H9 (cell line): ENCODE data around the gene GTPBP4. TPM values are rescaled to one million over a fixed set of nuclear protein-coding genes. Genes with fewer than 3 reads are reported as not detected.

Experiments
- DNase-seq: peaks from one replicate; pipeline ENCODE4 v3.0.0-alpha.2; 2017
- H2AFZ ChIP-seq: one replicate; pipeline ENCODE4 v1.6.1; 2013; ENCODE audit warnings: mild to moderate bottlenecking, low read length, control low read depth, moderate library complexity
- H2AK5ac ChIP-seq: 2 replicates; pipeline ENCODE4 v1.6.1; 2013; ENCODE audit warnings: low read length, control low read depth, mixed read lengths; ENCODE audit not compliant: insufficient read length
- H2BK120ac ChIP-seq: one replicate; pipeline ENCODE4 v1.6.1; 2013; ENCODE audit warnings: low read depth, mild to moderate bottlenecking, low read length, control low read depth, inconsistent platforms; ENCODE audit not compliant: poor library complexity, severe bottlenecking
- H2BK12ac ChIP-seq: 2 replicates; pipeline ENCODE4 v1.6.1; 2013; ENCODE audit warnings: low read length, control low read depth, mixed read lengths, low read depth; ENCODE audit not compliant: insufficient read length
- H2BK15ac ChIP-seq: 2 replicates; pipeline ENCODE4 v1.6.1; 2013; ENCODE audit warnings: low read depth, low read length, control low read depth
- H2BK20ac ChIP-seq: one replicate; pipeline ENCODE4 v1.6.1; 2013; ENCODE audit warnings: low read depth, mild to moderate bottlenecking, low read length, control low read depth, inconsistent platforms; ENCODE audit not compliant: poor library complexity, severe bottlenecking
- H2BK5ac ChIP-seq: 2 replicates; pipeline ENCODE4 v1.6.1; 2013; ENCODE audit warnings: low read length, control low read depth, mixed read lengths; ENCODE audit not compliant: insufficient read length
- H3K14ac ChIP-seq: 2 replicates; pipeline ENCODE4 v1.6.1; 2013; ENCODE audit warnings: low read length, control low read depth; ENCODE audit not compliant: insufficient read depth
- H3K18ac ChIP-seq: 2 replicates; pipeline ENCODE4 v1.6.1; 2013; ENCODE audit warnings: low read depth, mild to moderate bottlenecking, mixed read lengths, low read length, control low read depth; ENCODE audit not compliant: insufficient read length
- H3K23ac ChIP-seq: 2 replicates; pipeline ENCODE4 v1.6.1; 2013; ENCODE audit warnings: low read length, control low read depth, mixed read lengths, low read depth; ENCODE audit not compliant: insufficient read length
- H3K23me2 ChIP-seq: 2 replicates; pipeline ENCODE4 v1.6.1; 2013; ENCODE audit warnings: low read depth, mild to moderate bottlenecking, mixed read lengths, low read length, control low read depth; ENCODE audit not compliant: insufficient read length, poor library complexity, severe bottlenecking
- H3K27ac ChIP-seq: 2 replicates; pipeline ENCODE4 v1.5.1; 2013; ENCODE audit warnings: low read length, control low read depth, mixed read lengths, low read depth; ENCODE audit not compliant: insufficient read length
- H3K27me3 ChIP-seq: 2 replicates; pipeline ENCODE4 v1.6.1; 2013; ENCODE audit warnings: low read length, control low read depth, inconsistent platforms; ENCODE audit not compliant: insufficient read depth
- H3K4ac ChIP-seq: 2 replicates; pipeline ENCODE4 v1.6.1; 2013; ENCODE audit warnings: low read depth, mild to moderate bottlenecking, control low read depth, inconsistent platforms, low read length, moderate library complexity
- H3K4me1 ChIP-seq: 2 replicates; pipeline ENCODE4 v1.6.1; 2013; ENCODE audit warnings: low read length, control low read depth, inconsistent platforms; ENCODE audit not compliant: insufficient read depth
- H3K4me2 ChIP-seq: 2 replicates; pipeline ENCODE4 v1.6.1; 2013; ENCODE audit warnings: low read length, control low read depth, mixed read lengths; ENCODE audit not compliant: insufficient read length, insufficient read depth
- H3K56ac ChIP-seq: 2 replicates; pipeline ENCODE4 v1.6.1; 2013; ENCODE audit warnings: low read depth, mild to moderate bottlenecking, mixed read lengths, low read length, control low read depth; ENCODE audit not compliant: insufficient read length
- H3K79me1 ChIP-seq: 2 replicates; pipeline ENCODE4 v1.6.1; 2013; ENCODE audit warnings: low read depth, mild to moderate bottlenecking, moderate library complexity, low read length, control low read depth, inconsistent platforms; ENCODE audit not compliant: insufficient read depth, poor library complexity, severe bottlenecking
- H3K79me2 ChIP-seq: 2 replicates; pipeline ENCODE4 v1.6.1; 2013; ENCODE audit warnings: low read length, control low read depth, inconsistent platforms; ENCODE audit not compliant: insufficient read depth
- H3K9ac ChIP-seq: 2 replicates; pipeline ENCODE4 v1.6.1; 2013; ENCODE audit warnings: low read length, control low read depth, mixed read lengths; ENCODE audit not compliant: insufficient read length; ENCODE audit errors: extremely low read depth
- H3K9me3 ChIP-seq: one replicate; pipeline ENCODE4 v1.6.1; 2013; ENCODE audit warnings: low read depth, low read length, inconsistent platforms; ENCODE audit not compliant: control insufficient read depth
- H3T11ph ChIP-seq: one replicate; pipeline ENCODE4 v1.6.1; 2013; ENCODE audit warnings: mild to moderate bottlenecking, low read length, control low read depth, inconsistent platforms
- H4K20me1 ChIP-seq: one replicate; pipeline ENCODE4 v1.6.1; 2013; ENCODE audit not compliant: control insufficient read depth, insufficient read length, insufficient read depth
- H4K5ac ChIP-seq: 2 replicates; pipeline ENCODE4 v1.6.1; 2013; ENCODE audit warnings: low read depth, mild to moderate bottlenecking, mixed read lengths, low read length, control low read depth; ENCODE audit not compliant: insufficient read length
- H4K8ac ChIP-seq: replicated peaks from 2 replicates; pipeline ENCODE4 v1.6.1; 2013; ENCODE audit warnings: low read length, control low read depth, mixed read lengths, low read depth; ENCODE audit not compliant: insufficient read length
- H4K91ac ChIP-seq: 2 replicates; pipeline ENCODE4 v1.6.1; 2013; ENCODE audit warnings: low read depth, mild to moderate bottlenecking, moderate library complexity, mixed read lengths, low read length, control low read depth; ENCODE audit not compliant: insufficient read length
- H3K27ac Mint-ChIP-seq, 3 experiments: 2 replicates in 2 of 3; 3 replicates in 1 of 3; pipeline ENCODE4 v1.8.0; 2020 to 2021; ENCODE audit warnings: mixed read lengths in 3 of 3, mild to moderate bottlenecking in 1 of 3, moderate library complexity in 1 of 3
- H3K27me3 Mint-ChIP-seq: 2 replicates; pipeline ENCODE4 v1.8.0; 2021; ENCODE audit warnings: low read depth, mild to moderate bottlenecking, moderate library complexity, mixed read lengths
- H3K36me3 Mint-ChIP-seq, 3 experiments: 2 replicates in 2 of 3; 3 replicates in 1 of 3; pipeline ENCODE4 v1.8.0; 2020 to 2021; ENCODE audit warnings: low read depth in 3 of 3, mixed read lengths in 3 of 3; ENCODE audit not compliant: insufficient read depth in 1 of 3
- H3K4me1 Mint-ChIP-seq, 2 experiments: 2 replicates each; pipeline ENCODE4 v1.8.0; 2020; ENCODE audit warnings: mixed read lengths in 2 of 2
- H3K4me3 Mint-ChIP-seq, 2 experiments: 2 replicates in 1 of 2; 3 replicates in 1 of 2; pipeline ENCODE4 v1.8.0; 2020 to 2021; ENCODE audit warnings: mild to moderate bottlenecking in 2 of 2, mixed read lengths in 2 of 2, moderate library complexity in 1 of 2
- H3K9me3 Mint-ChIP-seq, 2 experiments: 2 replicates in 1 of 2; 3 replicates in 1 of 2; pipeline ENCODE4 v1.8.0; 2020; ENCODE audit warnings: mild to moderate bottlenecking in 2 of 2, mixed read lengths in 2 of 2, moderate library complexity in 1 of 2
- CTCF ChIP-seq: fragments of 200-600 bp; sonication (generic); conservative IDR thresholded peaks from 3 replicates; pipeline ENCODE4 v1.8.0; 2021; ENCODE audit warnings: antibody characterized with exemption, mild to moderate bottlenecking
- WGBS: extraction: QIAGEN DNeasy Blood & Tissue Kit; methylation state at CpG from one replicate; pipeline ENCODE4 v1.1.7; 2013; ENCODE audit warnings: missing lambda C conversion rate, low lambda C conversion rate, mixed read lengths; ENCODE audit not compliant: insufficient read length; ENCODE audit errors: extremely low coverage; 5-methylcytosine and 5-hydroxymethylcytosine counted together
- total RNA-seq: library from RNA; stranded (reverse); gene quantifications from 2 replicates; pipeline ENCODE4 v1.2.1, GENCODE V29; 2021

GTPBP4 gene
- total RNA-seq, 1 experiment from 2014 or later: 134 TPM

DNA sequence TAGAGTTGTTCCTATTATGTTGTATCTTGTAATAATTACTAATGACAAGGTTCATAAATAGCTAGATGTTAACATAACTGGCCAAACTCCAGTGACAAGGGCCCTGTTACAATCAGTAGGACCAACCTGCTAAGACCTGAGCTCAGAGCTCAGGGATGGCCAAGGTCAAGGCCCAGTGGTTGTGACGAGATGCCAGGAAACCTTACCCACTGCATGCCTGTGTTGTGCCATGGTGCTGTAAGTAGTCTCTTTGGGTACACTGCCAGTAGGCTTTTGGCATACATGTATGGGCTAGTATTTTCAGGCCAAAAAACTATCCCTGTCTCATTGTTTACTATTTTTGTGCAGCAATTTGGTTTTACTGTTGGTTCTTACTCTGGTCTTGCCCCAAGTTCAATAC is 45.4 kb downstream of the GTPBP4 start:
- Histone ChIP-seq H3K23me2 (no peaks in the 10 kb centered on the region), H3K14ac (no peak overlapping the region), H3K4ac (no peak overlapping the region), H2BK15ac (no peak overlapping the region), H4K8ac (no peak overlapping the region), H2AFZ (no peak overlapping the region), H4K91ac (no peak overlapping the region), H2BK20ac (no peak overlapping the region), H3K79me2 (no peaks in the 10 kb centered on the region), H3K9me3 (no peaks in the 10 kb centered on the region), H3K4me2 (no peak overlapping the region), H3K23ac (no peak overlapping the region), H3K27ac (no peak overlapping the region), H2BK12ac (no peak overlapping the region), H2BK5ac (no peak overlapping the region), H2BK120ac (no peak overlapping the region), H3K79me1 (no peaks in the 10 kb centered on the region), H3K56ac (no peak overlapping the region), H3K27me3 (no peaks in the 10 kb centered on the region), H3T11ph (no peak overlapping the region), H3K9ac (no peak overlapping the region), H3K18ac (no peak overlapping the region), H4K5ac (no peak overlapping the region), H4K20me1 (no peaks in the 10 kb centered on the region), H3K4me1 (no peaks in the 10 kb centered on the region; the same call in 1 of the 2 replicates), H2AK5ac (no peak overlapping the region)
- no peaks in the 10 kb centered on the region for H3K9me3 Mint-ChIP-seq
- peaks cover 0 to under 1% (median 0%) of the 10 kb centered on the region in 3 experiments; a peak in 2 of 7 replicates for H3K36me3 Mint-ChIP-seq
- no peak for TF ChIP-seq CTCF
- WGBS: no CpG with 5 or more reads among the region's 1 CpG
- no peaks in the 10 kb centered on the region for H3K27me3 Mint-ChIP-seq
- no peak for DNase-seq
- peak overlapping the region in 1 of 3 experiments; percentile 26; a peak in 1 of 7 replicates for H3K27ac Mint-ChIP-seq
- peaks cover 25 to 33% of the 10 kb centered on the region in 2 experiments for H3K4me1 Mint-ChIP-seq
- no peak overlapping the region for H3K4me3 Mint-ChIP-seq
